Fibroblast of lung (primary cell): ENCODE results near the gene STARD3NL. TPM values are rescaled to one million over a fixed set of nuclear protein-coding genes. Genes with fewer than 3 reads are reported as not detected.

Experiments
- DNase-seq, 2 donors: peaks; one replicate each; pipeline versions ENCODE4 v3.0.0 to v3.0.0-alpha.2; 2010; ENCODE audit warnings: low read depth in 2 of 2
- H2AFZ ChIP-seq: 2 replicates; pipeline ENCODE4 v1.5.1; 2012; ENCODE audit warnings: low read length, control low read depth, inconsistent platforms
- H3K27ac ChIP-seq: 2 replicates; pipeline ENCODE4 v1.5.1; 2011; ENCODE audit warnings: low read length, control low read depth; ENCODE audit not compliant: insufficient read depth
- H3K27me3 ChIP-seq: 2 replicates; pipeline ENCODE4 v1.5.1; 2011; ENCODE audit warnings: mild to moderate bottlenecking, low read length; ENCODE audit not compliant: control insufficient read depth, insufficient read depth
- H3K36me3 ChIP-seq: 2 replicates; pipeline ENCODE4 v1.5.1; 2011; ENCODE audit warnings: low read length; ENCODE audit not compliant: control insufficient read depth, insufficient read depth
- H3K4me1 ChIP-seq: 2 replicates; pipeline ENCODE4 v1.5.1; 2011; ENCODE audit warnings: low read length; ENCODE audit not compliant: control insufficient read depth, insufficient read depth; ENCODE audit errors: extremely low read depth
- H3K4me2 ChIP-seq: 2 replicates; pipeline ENCODE4 v1.5.1; 2011; ENCODE audit warnings: low read length, control low read depth; ENCODE audit not compliant: insufficient read depth; ENCODE audit errors: extremely low read depth
- H3K4me3 ChIP-seq, 4 experiments: fragments of 200-600 bp in 1 of 4; sonication (generic) in 1 of 4; replicated peaks in 1 of 4; 2 replicates each; pipeline ENCODE4 v1.5.1; 2011 to 2016; ENCODE audit warnings: low read length in 4 of 4, low read depth in 3 of 4, mild to moderate bottlenecking in 3 of 4, control low read depth in 2 of 4, inconsistent platforms in 1 of 4, mixed read lengths in 1 of 4; ENCODE audit not compliant: insufficient read depth in 1 of 4; ENCODE audit errors: control extremely low read depth in 1 of 4
- H3K79me2 ChIP-seq: 2 replicates; pipeline ENCODE4 v1.5.1; 2012; ENCODE audit warnings: mild to moderate bottlenecking, low read length, inconsistent platforms; ENCODE audit not compliant: control insufficient read depth, insufficient read depth
- H3K9ac ChIP-seq: 2 replicates; pipeline ENCODE4 v1.5.1; 2011; ENCODE audit warnings: mild to moderate bottlenecking, low read length, control low read depth; ENCODE audit not compliant: insufficient read depth
- H3K9me3 ChIP-seq: 2 replicates; pipeline ENCODE4 v1.5.1; 2012; ENCODE audit warnings: low read depth, low read length; ENCODE audit not compliant: control insufficient read depth, insufficient read depth
- H4K20me1 ChIP-seq: 2 replicates; pipeline ENCODE4 v1.5.1; 2011; ENCODE audit warnings: low read length; ENCODE audit not compliant: control insufficient read depth, insufficient read depth; ENCODE audit errors: extremely low read depth
- EZH2 ChIP-seq: IDR thresholded peaks from 2 replicates; pipeline ENCODE4 v1.5.1; 2012; ENCODE audit warnings: low read length, control low read depth, mild to moderate bottlenecking; ENCODE audit errors: missing control alignments
- polyA plus RNA-seq, 2 donors: library from polyadenylated mRNA; depleted of rRNA in 1 of 2; stranded (reverse) in 1 of 2; unstranded in 1 of 2; fragments of >200 nt; gene quantifications; 2 replicates each; pipeline ENCODE4 v1.2.1, GENCODE V29; 2011 to 2012; ENCODE audit warnings: missing spikeins in 1 of 2
- total RNA-seq: library from RNA; depleted of rRNA; stranded (reverse); fragments of >200 nt; gene quantifications from 2 replicates; pipeline ENCODE4 v1.2.1, GENCODE V29; 2014
- TF ChIP-seq, protein P1 (sequence below), 2 donors: IDR thresholded peaks in 1 of 2; conservative IDR thresholded peaks in 1 of 2; 1 replicate in 1 of 2; 2 replicates in 1 of 2; pipeline ENCODE4 v1.5.1; 2011 to 2012; ENCODE audit warnings: low read length in 2 of 2, control low read depth in 1 of 2, inconsistent platforms in 1 of 2, low read depth in 1 of 2, mild to moderate bottlenecking in 1 of 2

Gene STARD3NL
- total and polyA plus RNA-seq, 2 donors (not counting 1 experiment from before 2014, with no cell fraction given): 71.9 to 105 TPM

DNA sequence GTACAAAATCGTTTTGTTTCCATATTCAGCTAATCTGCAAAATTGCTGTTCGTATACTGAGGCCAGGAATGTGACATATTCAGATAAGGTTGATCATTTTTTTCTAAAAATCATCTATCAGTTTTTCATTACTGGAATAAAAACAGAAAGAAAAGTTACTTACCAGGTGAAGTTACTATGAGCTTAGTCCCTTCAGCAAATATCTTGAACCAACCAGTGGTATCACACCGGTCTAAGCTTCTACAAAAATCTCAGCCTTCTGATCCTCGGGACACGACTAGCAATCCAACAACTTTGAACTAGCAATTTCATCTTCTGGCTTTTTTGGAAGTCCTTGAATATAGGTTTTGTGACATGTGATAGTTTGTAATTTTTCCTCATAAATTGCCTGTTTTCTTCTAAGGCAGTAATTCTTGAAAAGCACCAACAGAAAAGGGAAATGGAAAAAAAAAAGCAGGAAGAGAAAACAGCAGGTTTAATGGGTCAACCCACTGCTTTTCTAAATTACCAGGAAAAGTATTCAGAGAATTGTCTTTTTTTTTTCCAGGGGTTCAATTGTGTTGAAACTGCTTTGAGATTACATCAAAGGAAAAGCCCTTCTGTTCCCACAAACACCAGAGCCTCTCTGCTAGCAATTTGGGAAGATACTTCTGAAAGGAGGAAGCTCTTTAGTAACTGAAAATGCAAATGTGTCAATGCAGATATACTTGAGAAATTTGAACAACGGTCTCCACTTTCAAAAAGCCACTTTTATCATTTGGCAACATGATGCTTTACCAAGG, 98.2 kb downstream of the STARD3NL start:
- H3K9ac ChIP-seq: no peak overlapping the region
- TF ChIP-seq EZH2: no peak
- TF ChIP-seq, protein P1, sequence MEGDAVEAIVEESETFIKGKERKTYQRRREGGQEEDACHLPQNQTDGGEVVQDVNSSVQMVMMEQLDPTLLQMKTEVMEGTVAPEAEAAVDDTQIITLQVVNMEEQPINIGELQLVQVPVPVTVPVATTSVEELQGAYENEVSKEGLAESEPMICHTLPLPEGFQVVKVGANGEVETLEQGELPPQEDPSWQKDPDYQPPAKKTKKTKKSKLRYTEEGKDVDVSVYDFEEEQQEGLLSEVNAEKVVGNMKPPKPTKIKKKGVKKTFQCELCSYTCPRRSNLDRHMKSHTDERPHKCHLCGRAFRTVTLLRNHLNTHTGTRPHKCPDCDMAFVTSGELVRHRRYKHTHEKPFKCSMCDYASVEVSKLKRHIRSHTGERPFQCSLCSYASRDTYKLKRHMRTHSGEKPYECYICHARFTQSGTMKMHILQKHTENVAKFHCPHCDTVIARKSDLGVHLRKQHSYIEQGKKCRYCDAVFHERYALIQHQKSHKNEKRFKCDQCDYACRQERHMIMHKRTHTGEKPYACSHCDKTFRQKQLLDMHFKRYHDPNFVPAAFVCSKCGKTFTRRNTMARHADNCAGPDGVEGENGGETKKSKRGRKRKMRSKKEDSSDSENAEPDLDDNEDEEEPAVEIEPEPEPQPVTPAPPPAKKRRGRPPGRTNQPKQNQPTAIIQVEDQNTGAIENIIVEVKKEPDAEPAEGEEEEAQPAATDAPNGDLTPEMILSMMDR (conservative IDR thresholded peaks at IDR 0.05 in 1 of 2, IDR thresholded peaks at IDR 0.05 in 1 of 2; ENCODE audit: low read depth in 1 of 2, low read length in 2 of 2): no peak
- no peak for DNase-seq

DNA sequence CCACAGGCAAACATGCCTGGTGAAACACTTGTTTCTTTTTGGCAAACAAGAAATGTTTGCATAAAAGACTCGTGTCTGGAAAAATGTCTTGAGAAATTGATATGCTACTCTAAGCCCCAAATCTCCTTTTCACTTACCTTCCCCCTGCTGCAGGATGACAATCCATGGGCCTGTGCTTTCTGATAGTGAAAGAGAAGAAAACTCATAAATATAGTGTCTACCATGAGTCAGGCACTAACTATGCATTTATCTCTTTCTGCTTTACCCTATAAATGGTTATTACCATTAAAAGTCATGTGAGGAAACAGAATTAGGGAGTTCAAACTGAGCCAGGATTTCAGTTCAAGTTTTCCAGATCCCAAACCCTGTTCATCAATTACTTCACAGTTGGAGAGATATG, 102.0 kb downstream of the STARD3NL start:
- Histone ChIP-seq H3K4me1 (no peaks in the 10 kb centered on the region), H3K36me3 (no peaks in the 10 kb centered on the region), H3K4me3 (no peak overlapping the region), H3K9ac (no peak overlapping the region), H4K20me1 (no peaks in the 10 kb centered on the region), H3K4me2 (no peak overlapping the region), H2AFZ (no peak overlapping the region), H3K27ac (no peak overlapping the region), H3K9me3 (no peaks in the 10 kb centered on the region), H3K79me2 (no peaks in the 10 kb centered on the region), H3K27me3 (no peaks in the 10 kb centered on the region)
- DNase-seq: no peak
- TF ChIP-seq, protein P1 (conservative IDR thresholded peaks at IDR 0.05 in 1 of 2, IDR thresholded peaks at IDR 0.05 in 1 of 2; ENCODE audit: low read depth in 1 of 2, low read length in 2 of 2): no peak
- no peak for TF ChIP-seq EZH2

More for the DNA sequence above, 98.2 kb downstream of the STARD3NL start:
- no peaks in the 10 kb centered on the region for H4K20me1 ChIP-seq
- H3K27me3 ChIP-seq: no peaks in the 10 kb centered on the region
- no peaks in the 10 kb centered on the region for H3K79me2 ChIP-seq
- H3K27ac ChIP-seq: no peak overlapping the region
- no peaks in the 10 kb centered on the region for H3K4me1 ChIP-seq
- no peak overlapping the region for H3K4me3 ChIP-seq
- no peak overlapping the region for H2AFZ ChIP-seq
- no peaks in the 10 kb centered on the region for H3K9me3 ChIP-seq
- no peaks in the 10 kb centered on the region for H3K36me3 ChIP-seq
- H3K4me2 ChIP-seq: no peak overlapping the region
